ENCODE results near the gene CALHM6.
"Not testable (repeated sequence)": the region's sequence is repeated elsewhere in the genome, so short reads cannot be mapped to it uniquely, and the experiment has no call there.

The CALHM6 gene

GRCh38 chr6:116483616-116484015 lies 22.4 kb downstream of the CALHM6 start:
- DNase-seq = no peak

GRCh38 chr6:116485559-116486184 lies 24.5 kb downstream of the CALHM6 start:
- DNase-seq = no peak

- no peak for DNase-seq
These were observed 30.6 kb downstream of the CALHM6 start for GRCh38 chr6:116491610-116492330.

- DNase-seq = no peak
These were observed 31.3 kb downstream of the CALHM6 start for GRCh38 chr6:116492331-116493067.

GRCh38 chr6:116495161-116495560 lies 34.0 kb downstream of the CALHM6 start:
- DNase-seq = not testable (repeated sequence)

GRCh38 chr6:116497113-116497676 lies 36.0 kb downstream of the CALHM6 start:
- DNase-seq = no peak

GRCh38 chr6:116500969-116501433 lies 39.8 kb downstream of the CALHM6 start:
- DNase-seq = no peak

GRCh38 chr6:116507324-116507723 lies 46.1 kb downstream of the CALHM6 start:
- DNase-seq = no peak

GRCh38 chr6:116508527-116508926 lies 47.4 kb downstream of the CALHM6 start:
- DNase-seq = no peak

GRCh38 chr6:116511424-116512110 lies 50.4 kb downstream of the CALHM6 start, which contains the start of gene CALHM5:
CALHM5 (plus strand) TSS chr6:116511639; CDS start chr6:116511697, 58 bp downstream.
- DNase-seq = peak in 1 of 2 donors; percentile 24

- no peak for DNase-seq
These were observed 51.0 kb downstream of the CALHM6 start for GRCh38 chr6:116512111-116512559.

- no peak for DNase-seq
These were observed 51.6 kb downstream of the CALHM6 start for GRCh38 chr6:116512734-116513133.

Data from hippocampal formation (tissue), 2 donors.